ENCODE measurements around the gene FLOT2.
"Not testable (repeated sequence)": the region's sequence is repeated elsewhere in the genome, so short reads cannot be mapped to it uniquely, and the experiment has no call there.

DNA sequence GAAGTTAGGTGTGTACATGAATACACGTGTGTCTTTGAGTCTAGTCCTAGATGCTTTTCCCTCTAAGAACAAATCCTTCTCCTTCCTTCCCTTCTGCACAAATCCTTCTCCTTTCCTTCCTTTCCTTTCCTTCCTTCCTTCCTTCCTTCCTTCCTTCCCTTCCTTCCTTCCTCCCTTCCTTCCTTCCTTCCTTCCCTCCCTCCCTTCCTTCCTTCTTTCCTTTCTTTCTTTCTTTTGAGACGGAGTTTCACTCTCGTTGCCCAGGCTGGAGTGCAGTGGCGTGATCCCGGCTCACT, 6.0 kb upstream of the FLOT2 start:
- TF ChIP-seq, protein P1, sequence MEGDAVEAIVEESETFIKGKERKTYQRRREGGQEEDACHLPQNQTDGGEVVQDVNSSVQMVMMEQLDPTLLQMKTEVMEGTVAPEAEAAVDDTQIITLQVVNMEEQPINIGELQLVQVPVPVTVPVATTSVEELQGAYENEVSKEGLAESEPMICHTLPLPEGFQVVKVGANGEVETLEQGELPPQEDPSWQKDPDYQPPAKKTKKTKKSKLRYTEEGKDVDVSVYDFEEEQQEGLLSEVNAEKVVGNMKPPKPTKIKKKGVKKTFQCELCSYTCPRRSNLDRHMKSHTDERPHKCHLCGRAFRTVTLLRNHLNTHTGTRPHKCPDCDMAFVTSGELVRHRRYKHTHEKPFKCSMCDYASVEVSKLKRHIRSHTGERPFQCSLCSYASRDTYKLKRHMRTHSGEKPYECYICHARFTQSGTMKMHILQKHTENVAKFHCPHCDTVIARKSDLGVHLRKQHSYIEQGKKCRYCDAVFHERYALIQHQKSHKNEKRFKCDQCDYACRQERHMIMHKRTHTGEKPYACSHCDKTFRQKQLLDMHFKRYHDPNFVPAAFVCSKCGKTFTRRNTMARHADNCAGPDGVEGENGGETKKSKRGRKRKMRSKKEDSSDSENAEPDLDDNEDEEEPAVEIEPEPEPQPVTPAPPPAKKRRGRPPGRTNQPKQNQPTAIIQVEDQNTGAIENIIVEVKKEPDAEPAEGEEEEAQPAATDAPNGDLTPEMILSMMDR (optimal IDR thresholded peaks at IDR 0.05 in 1 of 3, IDR thresholded peaks at IDR 0.05 in 1 of 3, conservative IDR thresholded peaks at IDR 0.05 in 1 of 3; ENCODE audit: extremely low read depth in 1 of 3, insufficient read depth in 2 of 3, low read length in 3 of 3): not testable (repeated sequence)
- not testable (repeated sequence) for TF ChIP-seq EZH2 (IDR thresholded peaks at IDR 0.05; ENCODE audit: low read length)

All from keratinocyte (primary cell).